ENCODE data around the gene VPS13D.

DNA sequence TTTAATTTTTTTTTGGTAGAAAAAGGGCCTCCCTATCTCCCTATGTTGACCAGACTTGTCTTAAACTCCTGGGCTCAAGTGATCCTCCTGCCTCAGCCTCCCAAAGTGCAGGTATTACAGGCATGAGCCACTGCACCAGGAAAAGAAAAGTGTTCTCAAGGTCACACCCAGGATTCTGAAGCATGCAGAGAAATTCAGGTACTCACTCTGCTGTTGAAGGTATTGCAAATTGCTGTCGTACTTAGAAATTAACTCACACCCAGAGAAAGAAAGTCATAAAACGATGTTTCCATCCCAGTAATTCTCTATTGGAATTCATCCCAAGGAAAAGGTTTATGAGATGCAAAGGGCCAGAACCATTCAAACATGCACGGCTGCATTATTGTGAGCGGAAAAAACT is 314.5 kb downstream of the VPS13D start:
- TF ChIP-seq POLR2A (IDR thresholded peaks at IDR 0.05): no peak
- TF ChIP-seq, protein P1, sequence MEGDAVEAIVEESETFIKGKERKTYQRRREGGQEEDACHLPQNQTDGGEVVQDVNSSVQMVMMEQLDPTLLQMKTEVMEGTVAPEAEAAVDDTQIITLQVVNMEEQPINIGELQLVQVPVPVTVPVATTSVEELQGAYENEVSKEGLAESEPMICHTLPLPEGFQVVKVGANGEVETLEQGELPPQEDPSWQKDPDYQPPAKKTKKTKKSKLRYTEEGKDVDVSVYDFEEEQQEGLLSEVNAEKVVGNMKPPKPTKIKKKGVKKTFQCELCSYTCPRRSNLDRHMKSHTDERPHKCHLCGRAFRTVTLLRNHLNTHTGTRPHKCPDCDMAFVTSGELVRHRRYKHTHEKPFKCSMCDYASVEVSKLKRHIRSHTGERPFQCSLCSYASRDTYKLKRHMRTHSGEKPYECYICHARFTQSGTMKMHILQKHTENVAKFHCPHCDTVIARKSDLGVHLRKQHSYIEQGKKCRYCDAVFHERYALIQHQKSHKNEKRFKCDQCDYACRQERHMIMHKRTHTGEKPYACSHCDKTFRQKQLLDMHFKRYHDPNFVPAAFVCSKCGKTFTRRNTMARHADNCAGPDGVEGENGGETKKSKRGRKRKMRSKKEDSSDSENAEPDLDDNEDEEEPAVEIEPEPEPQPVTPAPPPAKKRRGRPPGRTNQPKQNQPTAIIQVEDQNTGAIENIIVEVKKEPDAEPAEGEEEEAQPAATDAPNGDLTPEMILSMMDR (IDR thresholded peaks at IDR 0.05): no peak
